Left lung (tissue), 10 donors: ENCODE measurements around the gene DSCAML1. TPM values are rescaled to one million over a fixed set of nuclear protein-coding genes. Genes with fewer than 3 reads are reported as not detected.

ENCODE experiments used
- ATAC-seq: fragments of 200-7000 bp; cut with Tn5 transposase; one replicate; pipeline ENCODE4 v1.9.1; 2020; ENCODE audit warnings: moderate library complexity
- DNase-seq, 4 donors: peaks; one replicate each; pipeline ENCODE4 v3.0.0-alpha.2; 2013 to 2020
- H3K27ac ChIP-seq, 2 donors: fragments of 200-600 bp; sonication (generic) in 1 of 2; one replicate each; pipeline versions ENCODE4 v1.5.0 to v1.8.0; 2020 to 2021
- H3K27me3 ChIP-seq, 2 donors: fragments of 200-600 bp; sonication (generic) in 1 of 2; one replicate each; pipeline versions ENCODE4 v1.5.0 to v1.8.0; 2020 to 2021
- H3K36me3 ChIP-seq, 2 donors: fragments of 200-600 bp; sonication (generic) in 1 of 2; one replicate each; pipeline versions ENCODE4 v1.5.0 to v1.8.0; 2020 to 2021
- H3K4me1 ChIP-seq, 2 donors: fragments of 200-600 bp; one replicate each; pipeline ENCODE4 v1.8.0; 2021
- H3K4me3 ChIP-seq, 2 donors: fragments of 200-600 bp; sonication (generic) in 1 of 2; one replicate each; pipeline versions ENCODE4 v1.5.0 to v1.8.0; 2020 to 2021; ENCODE audit warnings: mild to moderate bottlenecking in 1 of 2
- H3K9me3 ChIP-seq, 2 donors: fragments of 200-600 bp; sonication (generic) in 1 of 2; one replicate each; pipeline versions ENCODE4 v1.5.0 to v1.8.0; 2020 to 2021
- intact Hi-C, 2 donors: fragments of 100-400 bp; cut with DNase I; formaldehyde crosslinking; loops; one replicate each; pipeline versions ENCODE4 v1.11.2 to v1.14.2; 2022
- polyA plus RNA-seq, 6 donors: library from polyadenylated mRNA; unstranded; fragments of 120-200 nt; gene quantifications; one replicate each; pipeline ENCODE4 v1.2.1, GENCODE V29; 2013; ENCODE audit not compliant: insufficient read length in 6 of 6
- total RNA-seq, 2 donors: library from RNA; stranded (reverse); fragmentation: NEBNext Ultra II Directional; extraction: Animal tissue kit (Norgen Biotek cat#: 25700); gene quantifications; one replicate each; pipeline ENCODE4 v1.2.1, GENCODE V29; 2021
- TF ChIP-seq, protein P1 (sequence below), 2 donors: fragments of 200-600 bp; sonication (generic) in 1 of 2; IDR thresholded peaks; one replicate each; pipeline versions ENCODE4 v1.5.0 to v1.8.0; 2021; ENCODE audit warnings: antibody characterized with exemption in 2 of 2
- donor health status: DM: no; HTN: yes; CAD: no.
- donor health status: DM: no; HTN: no; CAD: no.

The DSCAML1 gene
- total and polyA plus RNA-seq, 8 donors: 0.35 to 1.8 (median 1.2) TPM

- TF ChIP-seq, protein P1, sequence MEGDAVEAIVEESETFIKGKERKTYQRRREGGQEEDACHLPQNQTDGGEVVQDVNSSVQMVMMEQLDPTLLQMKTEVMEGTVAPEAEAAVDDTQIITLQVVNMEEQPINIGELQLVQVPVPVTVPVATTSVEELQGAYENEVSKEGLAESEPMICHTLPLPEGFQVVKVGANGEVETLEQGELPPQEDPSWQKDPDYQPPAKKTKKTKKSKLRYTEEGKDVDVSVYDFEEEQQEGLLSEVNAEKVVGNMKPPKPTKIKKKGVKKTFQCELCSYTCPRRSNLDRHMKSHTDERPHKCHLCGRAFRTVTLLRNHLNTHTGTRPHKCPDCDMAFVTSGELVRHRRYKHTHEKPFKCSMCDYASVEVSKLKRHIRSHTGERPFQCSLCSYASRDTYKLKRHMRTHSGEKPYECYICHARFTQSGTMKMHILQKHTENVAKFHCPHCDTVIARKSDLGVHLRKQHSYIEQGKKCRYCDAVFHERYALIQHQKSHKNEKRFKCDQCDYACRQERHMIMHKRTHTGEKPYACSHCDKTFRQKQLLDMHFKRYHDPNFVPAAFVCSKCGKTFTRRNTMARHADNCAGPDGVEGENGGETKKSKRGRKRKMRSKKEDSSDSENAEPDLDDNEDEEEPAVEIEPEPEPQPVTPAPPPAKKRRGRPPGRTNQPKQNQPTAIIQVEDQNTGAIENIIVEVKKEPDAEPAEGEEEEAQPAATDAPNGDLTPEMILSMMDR (IDR thresholded peaks at IDR 0.05): no peak
- DNase-seq (no peak), ATAC-seq (no peak)
- Histone ChIP-seq H3K9me3 (no peaks in the 10 kb centered on the region), H3K4me1 (no peaks in the 10 kb centered on the region), H3K4me3 (no peak overlapping the region), H3K27ac (no peak overlapping the region), H3K36me3 (no peaks in the 10 kb centered on the region), H3K27me3 (no peaks in the 10 kb centered on the region)
- intact Hi-C loops: no loop called here
Measured at GRCh38 chr11:117435326-117435725, 361.7 kb downstream of the DSCAML1 start.

DNA sequence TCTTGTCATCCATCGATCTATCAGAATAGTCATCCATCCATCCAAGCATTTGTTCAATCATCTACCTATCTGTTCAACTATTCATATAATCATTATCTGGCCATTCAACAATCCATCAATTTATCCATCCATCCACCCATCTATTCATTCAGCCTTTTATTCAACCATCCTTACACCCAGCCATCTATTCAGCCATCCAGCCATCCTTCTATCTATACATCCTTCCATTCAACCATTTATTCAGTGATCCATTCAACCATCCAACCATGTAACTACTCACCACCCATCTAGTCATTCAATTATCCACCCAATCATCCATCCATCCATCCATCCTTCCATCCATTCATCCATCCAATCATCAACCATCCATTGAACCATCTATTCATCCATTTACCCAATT is 362.5 kb downstream of the DSCAML1 start:
- TF ChIP-seq, protein P1 (IDR thresholded peaks at IDR 0.05): no peak
- ATAC-seq: no peak
- no peak overlapping the region for H3K4me3 ChIP-seq
- H3K36me3 ChIP-seq: no peaks in the 10 kb centered on the region
- H3K9me3 ChIP-seq: no peaks in the 10 kb centered on the region
- no peaks in the 10 kb centered on the region for H3K4me1 ChIP-seq
- no peak for DNase-seq
- intact Hi-C loops: no loop called here
- H3K27me3 ChIP-seq: no peaks in the 10 kb centered on the region
- H3K27ac ChIP-seq: no peak overlapping the region

GRCh38 chr11:117433717-117434116 is 363.3 kb downstream of the DSCAML1 start:
- Histone ChIP-seq H3K36me3 (no peaks in the 10 kb centered on the region), H3K4me1 (no peaks in the 10 kb centered on the region), H3K27ac (no peak overlapping the region), H3K4me3 (no peak overlapping the region), H3K9me3 (no peaks in the 10 kb centered on the region), H3K27me3 (no peaks in the 10 kb centered on the region)
- no peak for ATAC-seq
- TF ChIP-seq, protein P1 (IDR thresholded peaks at IDR 0.05): no peak
- DNase-seq: no peak
- intact Hi-C loops: no loop called here

- Histone ChIP-seq H3K4me1 (no peaks in the 10 kb centered on the region), H3K9me3 (no peaks in the 10 kb centered on the region), H3K4me3 (no peak overlapping the region), H3K27me3 (peaks cover 0 to 1% of the 10 kb centered on the region in 2 donors), H3K36me3 (no peaks in the 10 kb centered on the region), H3K27ac (no peak overlapping the region)
- DNase-seq (no peak), ATAC-seq (no peak)
- TF ChIP-seq, protein P1 (IDR thresholded peaks at IDR 0.05): no peak
- intact Hi-C loops: no loop called here
Measured at GRCh38 chr11:117431436-117431835, 365.6 kb downstream of the DSCAML1 start.

- intact Hi-C loops: no loop called here
- Histone ChIP-seq H3K27me3 (peaks cover 0 to 6% of the 10 kb centered on the region in 2 donors), H3K9me3 (no peaks in the 10 kb centered on the region), H3K4me3 (no peak overlapping the region), H3K36me3 (no peaks in the 10 kb centered on the region), H3K4me1 (peaks cover 0 to 3% of the 10 kb centered on the region in 2 donors), H3K27ac (no peak overlapping the region)
- TF ChIP-seq, protein P1 (IDR thresholded peaks at IDR 0.05): no peak
- DNase-seq: no peak
- ATAC-seq: no peak
Measured at GRCh38 chr11:117430293-117430955, 366.6 kb downstream of the DSCAML1 start.
